ENCODE results near the gene IGFN1.
"Not testable (repeated sequence)": the region's sequence is repeated elsewhere in the genome, so short reads cannot be mapped to it uniquely, and the experiment has no call there.

Gene IGFN1

DNA sequence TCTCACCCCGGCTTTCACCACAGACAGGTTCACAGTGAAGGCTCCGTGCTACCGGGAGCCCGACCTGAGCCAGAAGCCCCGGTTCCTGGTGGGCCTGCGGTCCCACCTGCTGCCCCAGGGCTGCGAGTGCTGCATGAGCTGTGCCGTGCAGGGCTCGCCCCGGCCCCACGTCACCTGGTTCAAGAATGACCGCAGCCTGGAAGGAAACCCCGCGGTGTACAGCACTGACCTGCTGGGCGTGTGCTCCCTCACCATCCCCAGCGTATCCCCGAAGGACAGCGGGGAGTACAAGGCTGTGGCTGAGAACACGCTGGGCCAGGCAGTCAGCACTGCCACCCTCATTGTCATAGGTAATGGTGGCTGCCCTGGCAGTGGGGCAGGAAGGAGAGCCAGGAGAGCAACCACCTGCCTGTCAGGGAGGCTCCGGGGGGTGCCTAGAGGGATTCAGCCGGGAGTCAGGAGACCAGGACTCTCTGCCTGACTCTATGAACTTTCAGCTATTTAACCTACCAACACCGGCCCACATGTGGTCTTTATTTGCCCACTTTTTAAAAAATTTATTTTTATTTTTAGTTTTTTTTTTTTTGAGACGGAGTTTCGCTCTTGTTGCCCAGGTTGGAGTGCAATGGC lies 36.4 kb downstream of the IGFN1 start:
- Mint-ChIP-seq H3K4me3 (no peak overlapping the region), H3K4me1 (no peaks in the 10 kb centered on the region), H3K27me3 (ENCODE audit: low read depth) (peaks cover 15% of the 10 kb centered on the region), H3K27ac (no peak overlapping the region), H3K9me3 (peaks cover 12% of the 10 kb centered on the region), H3K36me3 (ENCODE audit: low read depth) (no peaks in the 10 kb centered on the region)
- TF ChIP-seq, protein P1, sequence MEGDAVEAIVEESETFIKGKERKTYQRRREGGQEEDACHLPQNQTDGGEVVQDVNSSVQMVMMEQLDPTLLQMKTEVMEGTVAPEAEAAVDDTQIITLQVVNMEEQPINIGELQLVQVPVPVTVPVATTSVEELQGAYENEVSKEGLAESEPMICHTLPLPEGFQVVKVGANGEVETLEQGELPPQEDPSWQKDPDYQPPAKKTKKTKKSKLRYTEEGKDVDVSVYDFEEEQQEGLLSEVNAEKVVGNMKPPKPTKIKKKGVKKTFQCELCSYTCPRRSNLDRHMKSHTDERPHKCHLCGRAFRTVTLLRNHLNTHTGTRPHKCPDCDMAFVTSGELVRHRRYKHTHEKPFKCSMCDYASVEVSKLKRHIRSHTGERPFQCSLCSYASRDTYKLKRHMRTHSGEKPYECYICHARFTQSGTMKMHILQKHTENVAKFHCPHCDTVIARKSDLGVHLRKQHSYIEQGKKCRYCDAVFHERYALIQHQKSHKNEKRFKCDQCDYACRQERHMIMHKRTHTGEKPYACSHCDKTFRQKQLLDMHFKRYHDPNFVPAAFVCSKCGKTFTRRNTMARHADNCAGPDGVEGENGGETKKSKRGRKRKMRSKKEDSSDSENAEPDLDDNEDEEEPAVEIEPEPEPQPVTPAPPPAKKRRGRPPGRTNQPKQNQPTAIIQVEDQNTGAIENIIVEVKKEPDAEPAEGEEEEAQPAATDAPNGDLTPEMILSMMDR (IDR thresholded peaks at IDR 0.05; ENCODE audit: unreplicated experiment in 3 of 3), result no peak

DNA sequence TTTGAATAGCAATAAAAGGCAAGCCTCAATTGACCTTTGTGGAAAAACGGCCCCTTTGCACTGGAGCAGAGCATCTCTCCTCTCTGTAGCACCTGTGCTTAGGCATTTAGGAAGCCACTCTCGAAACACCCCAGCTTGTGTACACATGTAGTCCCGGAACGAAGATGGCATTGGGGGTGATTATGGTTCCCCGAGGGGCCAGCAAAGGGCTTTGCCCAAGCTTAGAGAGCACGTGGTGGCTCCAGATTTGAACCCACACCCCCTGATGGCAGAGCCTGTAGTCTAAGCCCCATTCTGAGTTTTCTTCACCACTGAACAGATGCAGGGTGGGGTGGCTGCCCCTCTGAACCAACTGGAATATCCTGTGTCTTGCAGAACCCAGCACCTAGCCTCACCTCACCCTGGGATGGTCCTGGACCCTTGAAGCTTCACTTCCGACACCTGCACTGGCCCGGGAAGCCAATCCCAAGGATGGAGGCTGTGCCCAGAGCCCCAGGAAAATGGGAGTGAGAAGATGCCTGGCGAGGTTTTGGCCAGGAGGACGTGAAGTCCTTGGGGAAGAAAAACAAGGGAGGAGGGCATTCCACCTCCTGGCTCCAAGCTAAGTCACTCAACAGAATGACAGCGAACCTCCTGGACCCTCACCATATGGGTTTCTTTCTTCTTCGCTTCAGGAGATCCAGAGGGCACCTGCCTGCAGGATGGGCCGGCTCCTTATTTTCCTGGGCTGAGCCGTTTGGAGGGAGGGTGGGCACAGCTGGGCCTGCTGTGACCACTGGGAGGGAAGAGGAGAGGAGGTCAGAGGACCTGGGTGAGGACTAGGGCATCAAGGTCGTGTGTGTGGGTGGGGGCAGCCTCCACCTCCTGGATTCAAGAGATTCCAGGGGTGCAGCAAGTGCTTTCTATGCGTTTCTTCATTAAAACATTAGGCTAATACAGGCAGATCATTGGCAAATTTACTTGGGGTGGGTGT lies 37.7 kb downstream of the IGFN1 start:
- Mint-ChIP-seq H3K9me3 (peaks cover 21% of the 10 kb centered on the region), H3K4me3 (no peak overlapping the region), H3K27me3 (ENCODE audit: low read depth) (peaks cover 15% of the 10 kb centered on the region), H3K27ac (no peak overlapping the region), H3K36me3 (ENCODE audit: low read depth) (peaks cover 4% of the 10 kb centered on the region), H3K4me1 (no peaks in the 10 kb centered on the region)
- TF ChIP-seq, protein P1 (IDR thresholded peaks at IDR 0.05; ENCODE audit: unreplicated experiment in 3 of 3), result no peak

DNA sequence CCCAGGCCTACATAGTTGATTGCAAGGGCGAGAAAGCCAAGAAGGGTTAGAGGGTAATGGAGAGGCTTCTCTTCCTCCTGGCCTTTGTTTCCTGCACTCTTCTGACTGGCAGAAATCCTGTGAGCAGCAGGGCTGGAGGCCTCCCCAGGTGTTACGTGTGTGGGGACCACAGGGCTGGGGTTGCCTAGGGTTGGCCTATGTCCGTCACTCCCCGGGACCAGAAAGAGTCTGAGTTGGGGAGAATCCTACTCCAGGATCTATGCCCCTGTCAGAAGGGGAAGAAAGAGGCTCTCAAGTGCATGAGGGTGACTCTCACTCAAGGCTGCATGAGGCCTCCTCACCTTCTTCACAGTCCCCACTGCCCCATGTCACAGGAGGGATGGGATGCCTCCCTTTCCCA lies 38.5 kb downstream of the IGFN1 start:
- peaks cover 25% of the 10 kb centered on the region for H3K9me3 Mint-ChIP-seq
- H3K27ac Mint-ChIP-seq, result no peak overlapping the region
- no peaks in the 10 kb centered on the region for H3K4me1 Mint-ChIP-seq
- H3K36me3 Mint-ChIP-seq (ENCODE audit: low read depth), result peaks cover 4% of the 10 kb centered on the region
- no peak overlapping the region for H3K4me3 Mint-ChIP-seq
- TF ChIP-seq, protein P1 (IDR thresholded peaks at IDR 0.05; ENCODE audit: unreplicated experiment in 3 of 3), result no peak
- H3K27me3 Mint-ChIP-seq (ENCODE audit: low read depth), result peaks cover 15% of the 10 kb centered on the region

DNA sequence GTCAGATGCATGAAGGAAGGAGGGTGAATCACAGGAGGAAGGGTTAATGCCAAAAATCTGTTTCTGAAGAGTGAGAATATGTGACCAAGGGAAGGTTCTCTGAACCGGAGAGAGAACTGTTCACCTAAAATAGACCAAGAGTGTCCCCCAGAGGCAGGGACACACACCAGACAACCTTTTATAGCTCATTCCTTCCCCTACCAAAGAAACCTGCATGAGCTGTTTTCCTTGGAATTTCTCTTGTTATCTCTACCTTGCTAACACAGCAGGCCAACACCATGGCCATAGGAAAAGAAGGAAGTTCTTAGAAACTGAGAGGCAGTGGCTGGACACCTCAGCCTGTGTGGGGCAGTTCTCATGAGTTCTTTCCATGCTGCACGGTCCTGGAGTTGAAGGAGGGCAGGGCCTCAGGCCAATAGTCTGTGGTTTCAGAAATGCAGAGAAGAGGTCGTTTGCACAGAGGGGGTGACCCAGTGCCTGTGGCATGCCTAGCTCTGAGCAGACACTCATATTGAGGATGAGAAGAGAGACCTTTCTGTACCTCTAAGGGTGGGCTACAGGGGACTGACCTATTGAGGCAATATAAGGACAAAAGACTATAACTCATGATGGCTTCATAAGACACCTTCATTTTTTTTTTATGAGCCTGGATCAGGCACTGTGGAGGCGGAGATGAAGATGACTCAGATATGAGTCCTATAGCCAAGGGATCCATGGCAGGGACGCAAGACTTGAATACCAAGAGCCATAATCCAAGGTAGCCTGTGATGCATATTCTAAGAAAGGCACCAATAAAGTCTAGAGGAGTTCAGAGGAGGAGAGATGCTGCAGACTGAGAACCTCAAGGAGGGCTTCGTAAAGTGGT lies 39.4 kb downstream of the IGFN1 start:
- TF ChIP-seq, protein P1 (IDR thresholded peaks at IDR 0.05; ENCODE audit: unreplicated experiment in 3 of 3), result no peak
- peaks cover 25% of the 10 kb centered on the region for H3K9me3 Mint-ChIP-seq
- no peak overlapping the region for H3K27ac Mint-ChIP-seq
- H3K36me3 Mint-ChIP-seq (ENCODE audit: low read depth), result peaks cover 4% of the 10 kb centered on the region
- no peaks in the 10 kb centered on the region for H3K4me1 Mint-ChIP-seq
- H3K27me3 Mint-ChIP-seq (ENCODE audit: low read depth), result peaks cover 15% of the 10 kb centered on the region
- H3K4me3 Mint-ChIP-seq, result no peak overlapping the region

DNA sequence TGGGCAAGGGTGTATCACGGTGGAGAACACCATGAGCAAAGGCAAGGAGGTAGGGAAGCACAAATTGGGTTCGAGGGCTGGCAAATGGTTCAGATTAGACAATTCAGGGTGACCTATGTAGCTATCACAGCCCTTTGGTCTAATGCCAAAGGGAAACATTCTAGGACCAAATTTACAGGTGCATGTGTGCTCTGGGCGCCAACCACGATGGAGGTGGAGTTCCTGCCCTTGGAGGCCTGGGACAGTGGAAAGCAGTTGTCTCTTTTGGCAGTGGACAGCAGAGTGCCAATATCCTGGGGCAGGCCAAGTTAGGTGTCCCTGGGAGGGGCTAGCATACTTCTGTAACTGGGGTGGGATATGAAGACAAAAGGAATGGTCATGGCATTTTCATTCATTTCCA lies 40.1 kb downstream of the IGFN1 start:
- Mint-ChIP-seq H3K27ac (no peak overlapping the region), H3K4me3 (no peak overlapping the region), H3K27me3 (ENCODE audit: low read depth) (peaks cover 15% of the 10 kb centered on the region), H3K36me3 (ENCODE audit: low read depth) (peaks cover 4% of the 10 kb centered on the region), H3K4me1 (no peaks in the 10 kb centered on the region), H3K9me3 (peaks cover 25% of the 10 kb centered on the region)
- TF ChIP-seq, protein P1 (IDR thresholded peaks at IDR 0.05; ENCODE audit: unreplicated experiment in 3 of 3), result no peak

DNA sequence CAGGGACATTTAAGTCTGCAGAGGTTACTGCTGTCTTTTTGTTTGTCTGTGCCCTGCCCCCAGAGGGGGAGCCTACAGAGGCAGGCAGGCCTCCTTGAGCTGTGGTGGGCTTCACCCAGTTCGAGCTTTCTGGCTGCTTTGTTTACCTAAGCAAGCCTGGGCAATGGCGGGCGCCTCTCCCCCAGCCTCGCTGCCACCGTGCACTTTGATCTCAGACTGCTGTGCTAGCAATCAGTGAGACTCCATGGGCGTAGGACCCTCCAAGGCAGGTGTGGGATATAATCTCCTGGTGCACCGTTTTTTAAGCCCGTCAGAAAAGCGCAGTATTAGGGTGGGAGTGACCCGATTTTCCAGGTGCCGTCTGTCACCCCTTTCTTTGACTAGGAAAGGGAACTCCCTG lies 49.0 kb downstream of the IGFN1 start:
- not testable (repeated sequence) for H3K27ac Mint-ChIP-seq; H3K4me3 Mint-ChIP-seq; H3K36me3 Mint-ChIP-seq (ENCODE audit: low read depth); H3K4me1 Mint-ChIP-seq; H3K27me3 Mint-ChIP-seq (ENCODE audit: low read depth)
- peaks cover 25% of the 10 kb centered on the region for H3K9me3 Mint-ChIP-seq

All from nephron (organoid).